Cardiac fibroblast (primary cell): ENCODE data around the gene EN1.
A peak's percentile ranks its signal among the peaks of the same experiment; 100 is the strongest.

ENCODE experiments used
- DNase-seq, 2 donors: peaks; one replicate each; pipeline versions ENCODE4 v3.0.0 to v3.0.0-alpha.2; 2010; ENCODE audit warnings: low read depth in 2 of 2
- H3K4me3 ChIP-seq, 2 donors: replicated peaks in 1 of 2; 1 replicate in 1 of 2; 2 replicates in 1 of 2; pipeline ENCODE4 v1.5.1; 2011; ENCODE audit warnings: low read depth in 2 of 2, low read length in 2 of 2, mild to moderate bottlenecking in 2 of 2, moderate library complexity in 1 of 2
- TF ChIP-seq, protein P1 (sequence below): IDR thresholded peaks from one replicate; pipeline ENCODE4 v1.5.1; 2011; ENCODE audit warnings: low read depth, mild to moderate bottlenecking, low read length, inconsistent platforms

The EN1 gene

DNA sequence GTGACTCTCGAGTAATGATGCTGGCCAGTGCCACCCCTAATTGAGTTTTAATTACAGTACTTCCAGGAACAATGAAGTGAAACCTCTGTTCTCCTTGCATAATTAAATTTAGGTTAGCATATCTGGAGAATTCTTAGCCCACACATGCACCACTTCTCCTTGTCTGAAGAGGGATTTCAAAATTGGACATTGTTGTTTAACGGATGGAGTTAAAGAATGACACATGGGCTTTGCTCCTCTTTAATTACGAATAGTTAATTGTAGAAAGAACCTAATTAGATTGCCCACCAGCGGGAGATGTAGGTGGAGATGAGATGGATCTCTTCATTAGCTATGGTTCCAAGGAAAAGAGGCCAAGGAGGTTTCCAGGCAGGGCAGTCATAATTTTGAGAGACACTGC, 33.1 kb upstream of the EN1 start:
- H3K4me3 ChIP-seq = no peak overlapping the region
- DNase-seq = no peak
- TF ChIP-seq, protein P1, sequence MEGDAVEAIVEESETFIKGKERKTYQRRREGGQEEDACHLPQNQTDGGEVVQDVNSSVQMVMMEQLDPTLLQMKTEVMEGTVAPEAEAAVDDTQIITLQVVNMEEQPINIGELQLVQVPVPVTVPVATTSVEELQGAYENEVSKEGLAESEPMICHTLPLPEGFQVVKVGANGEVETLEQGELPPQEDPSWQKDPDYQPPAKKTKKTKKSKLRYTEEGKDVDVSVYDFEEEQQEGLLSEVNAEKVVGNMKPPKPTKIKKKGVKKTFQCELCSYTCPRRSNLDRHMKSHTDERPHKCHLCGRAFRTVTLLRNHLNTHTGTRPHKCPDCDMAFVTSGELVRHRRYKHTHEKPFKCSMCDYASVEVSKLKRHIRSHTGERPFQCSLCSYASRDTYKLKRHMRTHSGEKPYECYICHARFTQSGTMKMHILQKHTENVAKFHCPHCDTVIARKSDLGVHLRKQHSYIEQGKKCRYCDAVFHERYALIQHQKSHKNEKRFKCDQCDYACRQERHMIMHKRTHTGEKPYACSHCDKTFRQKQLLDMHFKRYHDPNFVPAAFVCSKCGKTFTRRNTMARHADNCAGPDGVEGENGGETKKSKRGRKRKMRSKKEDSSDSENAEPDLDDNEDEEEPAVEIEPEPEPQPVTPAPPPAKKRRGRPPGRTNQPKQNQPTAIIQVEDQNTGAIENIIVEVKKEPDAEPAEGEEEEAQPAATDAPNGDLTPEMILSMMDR = no peak

DNA sequence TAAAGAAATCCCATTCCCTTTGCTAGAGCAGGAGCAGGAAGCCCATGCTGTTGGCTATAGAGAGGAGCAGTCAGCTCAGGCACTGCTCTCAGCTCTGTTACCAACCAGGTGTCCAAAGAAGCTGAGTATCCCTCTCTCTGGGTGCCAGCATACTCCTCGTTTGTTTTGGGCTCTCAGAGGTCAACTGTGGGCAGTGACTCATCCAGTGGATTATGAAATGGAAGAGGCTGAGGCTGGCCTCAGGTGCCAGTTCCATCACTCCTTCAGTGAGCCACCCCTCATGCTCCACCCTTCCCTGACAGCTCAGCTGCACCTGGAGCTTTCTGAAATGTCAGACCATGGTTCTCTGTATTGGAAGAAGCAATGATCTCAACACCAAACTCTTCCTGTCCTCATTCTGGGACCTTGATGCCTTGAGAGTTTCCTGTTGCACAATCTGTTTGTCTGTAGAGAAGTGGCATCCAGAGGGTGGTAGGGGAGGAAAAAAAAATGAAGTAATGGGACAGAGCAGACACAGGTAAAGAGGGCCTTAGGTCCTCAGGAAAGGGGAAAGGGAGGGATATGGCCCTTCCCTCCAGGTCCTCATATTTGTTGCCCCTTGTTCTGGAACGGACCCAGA, 31.2 kb upstream of the EN1 start:
- H3K4me3 ChIP-seq = no peak overlapping the region
- no peak for DNase-seq
- TF ChIP-seq, protein P1 = no peak

DNA sequence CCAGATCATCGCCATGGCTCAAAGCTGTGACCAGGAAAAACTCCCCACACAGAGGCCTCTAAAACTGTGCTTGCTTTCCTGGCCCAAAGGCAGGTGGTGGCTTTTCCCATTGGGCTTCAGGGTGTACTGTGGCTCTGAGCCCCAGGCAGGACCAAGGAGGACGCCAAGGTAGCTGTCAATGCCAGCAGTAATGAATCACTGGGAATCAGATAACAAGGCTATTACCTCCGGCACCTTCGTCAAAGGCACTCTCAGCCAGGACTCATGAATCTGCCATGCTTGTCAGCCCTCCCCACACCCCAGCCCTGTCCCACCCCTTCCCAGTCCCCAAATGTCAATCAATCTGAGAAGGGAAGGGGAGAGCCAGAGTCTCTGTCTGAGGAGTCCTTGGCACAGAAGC, 27.9 kb upstream of the EN1 start:
- TF ChIP-seq, protein P1 = no peak
- no peak overlapping the region for H3K4me3 ChIP-seq
- DNase-seq = no peak

DNA sequence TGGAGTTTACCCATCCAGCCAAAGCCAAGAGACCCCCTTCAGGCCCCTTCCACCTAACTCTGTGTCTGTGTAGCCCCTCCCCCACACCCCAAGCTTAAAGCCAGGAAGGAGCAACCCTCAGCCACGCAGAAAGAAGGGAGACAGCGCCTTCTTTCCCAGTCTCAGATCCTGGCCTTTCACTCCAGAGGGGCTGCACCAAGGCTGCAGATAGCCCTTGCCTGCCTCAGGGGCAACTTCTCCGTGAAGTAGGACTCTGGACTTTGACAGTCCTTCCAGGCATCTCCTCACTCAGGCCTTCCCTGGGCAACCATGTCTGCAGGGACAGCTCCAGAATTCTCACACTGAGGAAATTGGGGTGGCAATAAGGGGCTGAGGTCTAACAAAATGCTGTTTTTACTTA, 26.9 kb upstream of the EN1 start:
- TF ChIP-seq, protein P1 = no peak
- no peak for DNase-seq
- H3K4me3 ChIP-seq = no peak overlapping the region

DNA sequence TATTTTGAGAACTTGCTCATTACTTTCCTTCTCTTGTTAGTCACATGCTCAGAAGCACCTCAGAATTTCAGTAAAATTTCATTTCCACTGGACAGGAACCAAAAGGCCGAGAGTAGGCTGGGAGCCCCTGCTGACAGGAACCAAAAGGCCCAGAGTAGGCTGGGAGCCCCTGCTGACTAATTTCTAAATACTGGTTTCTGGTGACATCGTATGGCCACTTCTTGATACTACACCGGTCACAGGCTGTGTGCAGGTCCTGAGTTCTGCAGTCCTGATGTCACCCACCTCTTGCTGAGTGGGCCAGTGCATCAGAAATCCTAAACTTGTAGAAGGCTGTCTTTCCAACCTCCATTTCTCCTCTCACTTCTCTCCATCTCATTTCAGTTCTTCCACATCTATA, 17.7 kb upstream of the EN1 start:
- TF ChIP-seq, protein P1 = peak; percentile 69
- no peak overlapping the region for H3K4me3 ChIP-seq
- peak; percentile 67 to 71 for DNase-seq

DNA sequence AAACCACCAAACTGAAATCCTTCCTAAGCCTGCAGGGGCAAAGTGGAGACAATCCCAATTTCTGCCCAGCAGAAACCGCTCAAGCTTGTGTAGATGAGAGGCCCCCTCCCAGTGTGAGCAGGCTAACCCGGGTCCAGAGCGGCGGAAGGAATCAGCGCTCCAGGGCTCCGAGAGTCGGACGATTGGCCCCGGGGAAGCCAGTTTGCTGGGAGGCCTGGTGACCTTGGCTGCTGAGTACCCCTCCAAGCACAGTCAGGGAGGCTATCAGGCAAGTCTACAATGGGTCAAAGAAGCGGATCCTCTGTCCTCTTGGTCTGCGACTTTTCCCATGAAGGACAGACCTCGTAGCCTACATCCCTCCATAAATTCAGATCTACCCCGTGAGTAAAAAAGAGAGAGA, 16.8 kb upstream of the EN1 start:
- DNase-seq = no peak
- TF ChIP-seq, protein P1 = no peak

DNA sequence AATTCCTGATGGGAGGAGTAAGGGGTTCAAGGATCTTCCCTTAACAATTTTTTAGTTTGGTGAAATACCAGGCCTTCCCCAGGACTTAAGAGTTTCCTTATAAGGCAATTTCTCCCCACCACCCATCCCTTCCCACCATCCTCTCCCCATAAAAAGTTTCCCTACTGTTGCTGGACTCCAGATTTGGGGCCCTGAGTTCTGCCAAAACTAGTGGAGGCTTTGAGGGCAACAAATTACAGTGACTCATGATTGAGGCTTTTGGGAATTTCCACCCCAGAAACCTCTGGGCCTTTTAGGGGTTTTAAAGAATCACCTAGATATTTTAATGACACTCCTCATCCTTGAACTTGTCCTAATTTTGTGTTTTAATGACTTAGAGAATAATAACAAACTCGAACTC, 14.3 kb upstream of the EN1 start:
- DNase-seq = no peak
- no peak overlapping the region for H3K4me3 ChIP-seq
- TF ChIP-seq, protein P1 = no peak

More for the DNA sequence above, 16.8 kb upstream of the EN1 start:
- no peak overlapping the region for H3K4me3 ChIP-seq
